ENCODE data around the gene RIC8A. TPM values are rescaled to one million over a fixed set of nuclear protein-coding genes. Genes with fewer than 3 reads are reported as not detected.

The RIC8A gene
- total and polyA plus RNA-seq, 9 of the 15 experiments (the other 6 are each of a cell fraction or from before 2014, with no cell fraction given) = 10.7 to 108 (median 72.1) TPM

- TF ChIP-seq, protein P1, sequence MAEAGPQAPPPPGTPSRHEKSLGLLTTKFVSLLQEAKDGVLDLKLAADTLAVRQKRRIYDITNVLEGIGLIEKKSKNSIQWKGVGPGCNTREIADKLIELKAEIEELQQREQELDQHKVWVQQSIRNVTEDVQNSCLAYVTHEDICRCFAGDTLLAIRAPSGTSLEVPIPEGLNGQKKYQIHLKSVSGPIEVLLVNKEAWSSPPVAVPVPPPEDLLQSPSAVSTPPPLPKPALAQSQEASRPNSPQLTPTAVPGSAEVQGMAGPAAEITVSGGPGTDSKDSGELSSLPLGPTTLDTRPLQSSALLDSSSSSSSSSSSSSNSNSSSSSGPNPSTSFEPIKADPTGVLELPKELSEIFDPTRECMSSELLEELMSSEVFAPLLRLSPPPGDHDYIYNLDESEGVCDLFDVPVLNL (CRISPR knock-in tag; IDR thresholded peaks at IDR 0.05; ENCODE audit: low read depth) = no peak
- TF ChIP-seq L3MBTL2 (IDR thresholded peaks at IDR 0.05) = peak; percentile 14; the same call in 1 of the 2 replicates
- no peak for TF ChIP-seq KAT2B (IDR thresholded peaks at IDR 0.05; ENCODE audit: low read depth, low read length)
- TF ChIP-seq ZNF592 (IDR thresholded peaks at IDR 0.05) = 0 out of 2 replicates have a peak, but pooled peaks have one; percentile 1
- TF ChIP-seq SMARCE1 (IDR thresholded peaks at IDR 0.05) = peak; percentile 30; the same call in 1 of the 2 replicates
- TF ChIP-seq ZNF354B (CRISPR knock-in tag; IDR thresholded peaks at IDR 0.05) = no peak
- peak in 1 of 2 experiments; percentile 51; a peak in 1 of 4 replicates for TF ChIP-seq MLLT1 (IDR thresholded peaks at IDR 0.05)
- 0 out of 2 replicates have a peak, but pooled peaks have one; percentile 24 for TF ChIP-seq SMARCA4 (IDR thresholded peaks at IDR 0.05)
- no peak for TF ChIP-seq TAL1 (IDR thresholded peaks at IDR 0.05)
- TF ChIP-seq HSF4 (CRISPR knock-in tag; IDR thresholded peaks at IDR 0.05; ENCODE audit: borderline replicate concordance) = no peak
- 0 out of 4 replicates have a peak, but pooled peaks of 1 of the 2 experiments have one; percentile 60 for TF ChIP-seq HDAC1 (IDR thresholded peaks at IDR 0.05)
- TF ChIP-seq NKRF (IDR thresholded peaks at IDR 0.05; ENCODE audit: borderline replicate concordance) = 0 out of 2 replicates have a peak, but pooled peaks have one; percentile 46
- peak; percentile 46 for TF ChIP-seq PRDM10 (IDR thresholded peaks at IDR 0.05; ENCODE audit: partially characterized antibody)
- no peak for TF ChIP-seq RB1 (IDR thresholded peaks at IDR 0.05; ENCODE audit: low read depth)
- TF ChIP-seq KLF6 (CRISPR knock-in tag; IDR thresholded peaks at IDR 0.05; ENCODE audit: borderline replicate concordance) = no peak
- no peak for TF ChIP-seq RBM39 (optimal IDR thresholded peaks at IDR 0.05; ENCODE audit: low read depth, low read length)
Measured at GRCh38 chr11:235609-235996, 28.1 kb downstream of the RIC8A start (continued).
